Measurements from ENCODE around the gene RASSF5.

DNA sequence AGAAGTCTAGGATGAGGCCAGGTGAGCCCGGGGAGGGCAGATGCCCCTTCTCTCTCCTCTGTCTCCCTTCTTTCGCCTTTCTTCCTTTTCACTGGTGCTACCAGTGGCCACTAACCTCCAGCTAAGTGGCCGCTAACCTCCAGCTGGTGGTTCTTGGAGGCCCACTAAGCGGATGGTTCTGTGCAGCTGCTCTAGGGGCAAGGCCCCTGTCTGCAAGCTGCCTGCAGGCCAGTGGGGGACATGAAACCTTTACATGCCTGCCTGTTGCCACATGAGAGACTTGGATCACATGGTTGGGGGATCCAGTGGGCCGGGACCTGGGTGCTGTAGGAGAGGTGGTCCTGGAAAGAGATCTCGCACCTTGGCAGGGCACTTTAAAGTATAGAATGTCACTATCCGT lies 19.4 kb upstream of the RASSF5 start:
- TF ChIP-seq, protein P1, sequence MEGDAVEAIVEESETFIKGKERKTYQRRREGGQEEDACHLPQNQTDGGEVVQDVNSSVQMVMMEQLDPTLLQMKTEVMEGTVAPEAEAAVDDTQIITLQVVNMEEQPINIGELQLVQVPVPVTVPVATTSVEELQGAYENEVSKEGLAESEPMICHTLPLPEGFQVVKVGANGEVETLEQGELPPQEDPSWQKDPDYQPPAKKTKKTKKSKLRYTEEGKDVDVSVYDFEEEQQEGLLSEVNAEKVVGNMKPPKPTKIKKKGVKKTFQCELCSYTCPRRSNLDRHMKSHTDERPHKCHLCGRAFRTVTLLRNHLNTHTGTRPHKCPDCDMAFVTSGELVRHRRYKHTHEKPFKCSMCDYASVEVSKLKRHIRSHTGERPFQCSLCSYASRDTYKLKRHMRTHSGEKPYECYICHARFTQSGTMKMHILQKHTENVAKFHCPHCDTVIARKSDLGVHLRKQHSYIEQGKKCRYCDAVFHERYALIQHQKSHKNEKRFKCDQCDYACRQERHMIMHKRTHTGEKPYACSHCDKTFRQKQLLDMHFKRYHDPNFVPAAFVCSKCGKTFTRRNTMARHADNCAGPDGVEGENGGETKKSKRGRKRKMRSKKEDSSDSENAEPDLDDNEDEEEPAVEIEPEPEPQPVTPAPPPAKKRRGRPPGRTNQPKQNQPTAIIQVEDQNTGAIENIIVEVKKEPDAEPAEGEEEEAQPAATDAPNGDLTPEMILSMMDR (IDR thresholded peaks at IDR 0.05; ENCODE audit: low read length), result no peak
- no peak for TF ChIP-seq EZH2 (optimal IDR thresholded peaks at IDR 0.05; ENCODE audit: low read depth, low read length)
- TF ChIP-seq EZH2phosphoT487 (IDR thresholded peaks at IDR 0.05; ENCODE audit: low read length), result no peak

Data from MM.1S (cell line).